Loucy (cell line): ENCODE data around the gene CHPF2.

Experiments
- EZH2phosphoT487 ChIP-seq: fragments of 200-600 bp; IDR thresholded peaks from 2 replicates; pipeline ENCODE4 v1.6.1; 2018; ENCODE audit warnings: antibody characterized with exemption, mild to moderate bottlenecking, moderate library complexity, borderline replicate concordance
- TF ChIP-seq, protein P1 (sequence below): fragments of 200-600 bp; sonication (generic); conservative IDR thresholded peaks from 2 replicates; pipeline ENCODE4 v1.5.1; 2014; ENCODE audit warnings: mild to moderate bottlenecking, antibody characterized with exemption, low read length

DNA sequence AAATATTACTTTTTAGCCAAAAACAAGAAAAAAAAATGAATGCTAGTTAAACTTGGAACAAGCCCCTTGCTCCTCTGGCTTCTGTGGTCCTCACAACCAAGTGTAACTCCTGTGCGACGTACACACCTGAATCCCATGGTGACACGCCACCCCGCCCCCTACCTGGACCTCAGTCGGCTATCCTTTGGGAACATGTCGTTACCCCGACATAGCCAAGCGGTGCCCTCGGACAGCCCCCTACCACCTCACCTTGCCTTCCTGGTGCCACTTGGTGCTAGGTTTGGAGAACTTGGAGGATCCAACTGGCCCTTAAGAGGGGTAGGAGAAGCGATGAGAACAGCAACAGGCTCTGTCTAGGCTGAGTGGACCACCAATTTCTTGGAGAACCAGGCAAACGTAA, 28.2 kb downstream of the CHPF2 start:
- TF ChIP-seq, protein P1, sequence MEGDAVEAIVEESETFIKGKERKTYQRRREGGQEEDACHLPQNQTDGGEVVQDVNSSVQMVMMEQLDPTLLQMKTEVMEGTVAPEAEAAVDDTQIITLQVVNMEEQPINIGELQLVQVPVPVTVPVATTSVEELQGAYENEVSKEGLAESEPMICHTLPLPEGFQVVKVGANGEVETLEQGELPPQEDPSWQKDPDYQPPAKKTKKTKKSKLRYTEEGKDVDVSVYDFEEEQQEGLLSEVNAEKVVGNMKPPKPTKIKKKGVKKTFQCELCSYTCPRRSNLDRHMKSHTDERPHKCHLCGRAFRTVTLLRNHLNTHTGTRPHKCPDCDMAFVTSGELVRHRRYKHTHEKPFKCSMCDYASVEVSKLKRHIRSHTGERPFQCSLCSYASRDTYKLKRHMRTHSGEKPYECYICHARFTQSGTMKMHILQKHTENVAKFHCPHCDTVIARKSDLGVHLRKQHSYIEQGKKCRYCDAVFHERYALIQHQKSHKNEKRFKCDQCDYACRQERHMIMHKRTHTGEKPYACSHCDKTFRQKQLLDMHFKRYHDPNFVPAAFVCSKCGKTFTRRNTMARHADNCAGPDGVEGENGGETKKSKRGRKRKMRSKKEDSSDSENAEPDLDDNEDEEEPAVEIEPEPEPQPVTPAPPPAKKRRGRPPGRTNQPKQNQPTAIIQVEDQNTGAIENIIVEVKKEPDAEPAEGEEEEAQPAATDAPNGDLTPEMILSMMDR = no peak
- no peak for TF ChIP-seq EZH2phosphoT487
